ENCODE data around the gene MAP2K6. TPM values are rescaled to one million over a fixed set of nuclear protein-coding genes. Genes with fewer than 3 reads are reported as not detected.
"Not testable (repeated sequence)": the region's sequence is repeated elsewhere in the genome, so short reads cannot be mapped to it uniquely, and the experiment has no call there.

The MAP2K6 gene
- polyA plus RNA-seq, 3 donors = 7.4 to 17.5 (median 7.5) TPM

DNA sequence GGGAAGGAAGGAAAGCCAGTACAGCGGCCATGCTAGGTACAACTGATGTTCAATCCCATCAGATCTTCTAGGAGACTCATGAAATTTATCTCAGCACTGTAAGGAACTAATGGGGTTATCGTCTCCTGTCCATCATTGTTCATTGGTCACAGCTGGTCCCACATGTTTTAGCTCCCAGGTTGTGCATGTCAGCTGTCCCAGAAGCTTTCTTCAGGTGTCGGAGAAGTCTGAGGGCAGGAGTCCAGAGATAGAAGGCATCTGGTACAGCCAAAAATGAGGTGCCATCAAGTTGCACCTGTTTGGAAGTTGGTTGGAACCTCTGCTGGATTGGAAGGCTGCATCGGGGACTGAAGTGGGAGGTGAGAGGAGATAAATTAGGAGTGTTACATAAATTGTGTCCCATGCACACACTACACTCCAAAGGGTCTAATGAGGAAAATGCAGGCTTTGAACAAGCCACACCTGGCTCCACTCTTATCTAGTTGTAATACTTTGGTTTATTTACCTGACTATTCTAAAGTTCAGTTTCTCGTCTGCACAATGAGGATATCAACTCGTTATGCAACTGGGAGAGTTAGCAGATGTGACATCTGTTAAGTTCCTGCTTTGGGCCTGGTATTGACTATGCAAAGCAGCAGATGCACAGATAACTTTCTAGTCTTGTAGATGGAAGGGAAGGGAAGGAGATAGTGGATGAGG is 62.9 kb downstream of the MAP2K6 start:
- H3K27ac ChIP-seq (ENCODE audit: low read depth, low read length) = no peak overlapping the region
- WGBS, 3 donors = 50 to 86% (median 84%) methylated on average over 6 of the region's 6 CpGs

GRCh38 chr17:69477903-69478266 is 63.4 kb downstream of the MAP2K6 start:
- no peak overlapping the region for H3K27ac ChIP-seq (ENCODE audit: low read depth, low read length)
- 65 to 94% (median 93%) methylated on average over 4 of the region's 4 CpGs for WGBS, 3 donors

DNA sequence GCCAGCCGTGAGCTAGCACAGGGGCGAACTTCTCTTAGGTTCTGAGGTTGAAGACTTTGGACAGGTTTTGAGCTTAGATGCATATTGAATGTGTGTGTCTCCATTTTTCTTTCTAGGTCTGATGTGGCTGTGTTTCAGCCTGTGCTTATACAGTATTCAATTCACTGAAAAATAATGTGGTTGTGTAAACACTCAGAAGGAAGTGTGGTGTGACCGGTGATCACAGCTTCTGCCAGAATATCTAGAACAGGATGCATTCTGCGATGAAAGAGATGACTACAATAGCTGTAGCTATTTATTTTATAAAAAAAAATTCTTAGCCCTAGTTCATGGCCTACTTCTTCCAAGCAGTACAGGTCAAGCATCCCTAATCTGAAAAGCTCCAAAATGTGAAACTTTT is 64.4 kb downstream of the MAP2K6 start:
- 69 to 82% (median 75%) methylated on average over 4 of the region's 4 CpGs for WGBS, 3 donors

DNA sequence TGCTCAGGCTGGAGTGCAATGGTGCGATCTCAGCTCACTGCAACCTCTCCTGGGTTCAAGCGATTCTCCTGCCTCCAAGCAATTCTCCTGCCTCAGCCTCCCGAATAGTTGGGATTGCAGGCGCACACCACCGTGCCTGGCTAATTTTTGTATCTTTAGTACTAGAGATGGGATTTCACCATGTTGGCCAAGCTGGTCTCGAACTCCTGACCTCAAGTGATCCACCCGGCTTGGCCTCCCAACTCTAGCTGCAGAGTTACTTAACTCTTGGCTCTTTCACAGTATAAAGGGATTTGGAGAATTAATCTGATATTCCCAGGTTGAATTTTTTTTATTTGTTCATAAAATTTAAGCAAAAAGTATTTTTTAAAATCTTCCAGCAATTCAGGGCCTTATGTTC is 65.3 kb downstream of the MAP2K6 start:
- 80 to 92% (median 83%) methylated on average over 7 of the region's 7 CpGs for WGBS, 3 donors
- H3K27ac ChIP-seq (ENCODE audit: low read depth, low read length) = not testable (repeated sequence)

More for the DNA sequence above, 64.4 kb downstream of the MAP2K6 start:
- no peak overlapping the region for H3K27ac ChIP-seq (ENCODE audit: low read depth, low read length)

DNA sequence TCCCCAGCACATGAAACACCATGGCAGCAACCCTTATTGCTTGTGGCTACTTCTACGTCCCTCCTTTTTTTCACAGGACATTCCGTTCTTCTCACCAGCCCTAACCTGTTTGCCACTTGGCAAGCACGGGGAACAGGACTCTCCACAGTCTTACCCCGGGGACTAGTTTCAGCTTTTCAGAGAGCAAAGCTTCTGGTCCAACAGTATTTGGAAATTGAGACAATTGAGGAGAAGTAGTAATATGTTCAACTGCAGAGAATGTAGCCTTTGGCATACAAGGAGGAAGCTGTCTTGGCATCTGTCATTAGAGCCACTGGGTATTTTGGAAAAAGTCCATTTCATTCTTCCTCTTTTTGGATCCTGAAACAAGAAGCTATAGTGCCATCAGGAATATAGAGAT is 65.7 kb downstream of the MAP2K6 start:
- 58 to 76% (median 72%) methylated on average over 4 of the region's 4 CpGs for WGBS, 3 donors
- H3K27ac ChIP-seq (ENCODE audit: low read depth, low read length) = no peak overlapping the region

DNA sequence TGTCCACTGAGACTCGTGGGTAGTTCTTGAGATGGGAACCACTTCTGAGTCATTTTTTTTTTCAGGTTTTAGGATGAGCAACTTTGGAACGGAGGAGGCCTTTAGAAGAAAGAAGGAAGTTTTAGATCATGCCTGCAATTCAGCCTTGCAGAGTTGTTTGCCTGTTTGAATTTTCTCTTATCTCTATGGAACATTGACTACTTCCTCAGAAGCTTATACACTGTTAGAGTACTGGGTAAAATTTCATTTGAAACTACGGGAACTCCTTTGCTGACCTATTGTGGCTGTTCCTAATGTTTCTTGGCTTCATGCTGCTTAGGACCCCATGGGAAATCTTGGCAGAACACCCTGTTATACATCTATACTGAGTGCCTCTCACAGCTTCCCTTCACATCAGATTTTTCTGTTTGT is 70.8 kb downstream of the MAP2K6 start:
- whole genome bisulfite sequencing, 3 donors = 23 to 32% (median 26%) methylated on average over 3 of the region's 3 CpGs
- H3K27ac ChIP-seq (ENCODE audit: low read depth, low read length) = no peak overlapping the region

- 20 to 55% (median 45%) methylated on average over 3 of the region's 3 CpGs for WGBS, 3 donors
- H3K27ac ChIP-seq (ENCODE audit: low read depth, low read length) = no peak overlapping the region
Observed at GRCh38 chr17:69485901-69486643, 71.6 kb downstream of the MAP2K6 start.

DNA sequence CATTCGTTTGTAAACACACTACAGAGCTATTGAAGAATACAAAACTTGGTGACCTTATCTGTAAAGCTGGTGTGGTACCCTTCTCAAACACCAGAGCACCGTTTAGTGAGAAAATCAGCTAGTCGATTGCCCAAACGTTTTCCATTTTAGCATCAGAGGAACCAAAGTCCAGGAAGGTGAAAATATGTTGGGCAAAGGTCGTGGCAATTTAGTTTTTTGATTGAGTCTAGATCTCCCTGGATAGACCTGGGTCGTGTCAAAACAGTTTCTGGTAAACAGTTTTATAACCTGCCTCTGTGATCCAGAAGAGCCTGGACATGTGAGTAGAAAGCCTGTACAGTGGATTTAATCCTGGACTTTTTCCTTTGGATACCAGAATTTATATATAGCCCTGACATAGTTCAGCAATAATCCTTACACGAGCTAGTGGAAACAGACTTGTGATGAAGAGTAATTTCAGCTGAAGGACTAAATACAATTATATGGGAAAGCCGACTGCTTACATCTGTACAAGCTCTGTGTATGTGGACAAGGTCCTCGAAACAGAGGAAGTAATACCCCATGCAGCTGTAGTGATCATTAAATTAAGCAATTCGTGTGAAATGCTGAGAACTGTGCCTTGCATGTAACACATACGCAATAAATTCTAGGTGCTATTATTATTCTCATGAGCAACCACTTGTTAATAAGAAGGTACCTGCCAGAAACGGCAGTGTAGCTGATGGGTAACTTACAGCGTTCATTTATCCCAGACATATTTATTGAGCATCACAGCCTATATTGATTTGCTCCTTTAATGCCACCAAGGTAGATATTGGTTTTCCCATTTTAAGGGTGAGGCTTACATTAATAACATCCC is 72.5 kb downstream of the MAP2K6 start:
- WGBS, 3 donors = 75 to 82% (median 79%) methylated on average over 13 of the region's 13 CpGs
- no peak overlapping the region for H3K27ac ChIP-seq (ENCODE audit: low read depth, low read length)

DNA sequence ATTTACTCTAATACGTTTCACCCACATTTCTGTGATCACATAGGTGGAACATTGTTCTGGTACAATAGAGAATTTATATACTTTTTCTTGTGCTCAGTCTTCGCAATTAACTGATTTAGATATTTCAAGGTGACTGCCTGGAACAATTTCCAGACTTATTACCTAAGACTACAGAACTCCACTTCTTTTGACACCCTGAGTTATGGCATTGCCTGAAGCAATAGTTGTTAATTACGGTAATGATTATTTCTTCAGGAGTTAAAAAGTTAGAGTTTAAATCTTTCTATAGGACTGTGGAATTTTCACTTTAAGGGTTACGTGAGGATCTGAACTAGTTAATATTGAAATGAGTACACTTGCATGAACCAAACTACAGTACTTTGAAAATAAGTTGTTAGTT is 74.8 kb downstream of the MAP2K6 start:
- no peak overlapping the region for H3K27ac ChIP-seq (ENCODE audit: low read depth, low read length)
- 85 to 98% (median 95%) methylated on average over 4 of the region's 4 CpGs for WGBS, 3 donors

DNA sequence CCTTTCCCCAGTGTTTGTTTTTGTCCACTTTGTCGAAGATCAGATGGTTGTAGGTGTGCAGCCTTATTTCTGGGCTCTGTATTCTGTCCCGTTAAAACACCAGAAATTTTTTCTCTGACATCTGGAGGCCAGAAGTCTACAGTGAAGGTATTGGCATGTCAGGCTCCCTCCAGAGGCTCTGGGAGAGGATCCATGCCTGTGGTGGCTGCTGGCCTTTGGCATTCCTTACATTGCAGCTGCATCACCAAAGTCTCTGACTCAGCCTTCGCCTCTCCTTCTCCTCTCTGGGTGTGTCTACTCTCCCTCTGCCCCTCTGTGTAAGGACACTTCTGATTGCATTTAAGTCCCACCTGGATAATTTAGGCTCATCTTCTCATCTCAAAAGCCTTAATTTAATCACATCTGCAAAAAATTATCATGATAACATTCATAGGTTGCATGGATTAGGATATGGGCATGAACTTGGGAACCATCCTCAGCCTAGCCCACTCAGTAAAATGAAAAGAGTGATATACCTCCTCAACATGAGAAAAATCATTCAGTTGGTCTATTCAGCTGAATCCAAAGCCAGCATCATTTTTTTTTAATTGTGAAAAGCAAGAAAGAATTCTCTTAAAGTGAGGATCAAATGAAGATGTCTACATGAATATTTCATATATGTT is 78.0 kb downstream of the MAP2K6 start:
- H3K27ac ChIP-seq (ENCODE audit: low read depth, low read length) = no peak overlapping the region
- 69 to 81% (median 80%) methylated on average over 3 of the region's 3 CpGs for WGBS, 3 donors

- 88 to 95% (median 89%) methylated on average over 5 of the region's 5 CpGs for WGBS, 3 donors
- no peak overlapping the region for H3K27ac ChIP-seq (ENCODE audit: low read depth, low read length)
Observed at GRCh38 chr17:69495787-69496186, 81.3 kb downstream of the MAP2K6 start.

GRCh38 chr17:69497161-69497560 is 82.7 kb downstream of the MAP2K6 start:
- 95 to 100% (median 100%) methylated on average over 1 of the region's 1 CpG for WGBS, 3 donors
- H3K27ac ChIP-seq (ENCODE audit: low read depth, low read length) = no peak overlapping the region

GRCh38 chr17:69499318-69499717 is 84.8 kb downstream of the MAP2K6 start:
- no peak overlapping the region for H3K27ac ChIP-seq (ENCODE audit: low read depth, low read length)
- 38 to 83% (median 74%) methylated on average over 3 of the region's 3 CpGs for WGBS, 3 donors

DNA sequence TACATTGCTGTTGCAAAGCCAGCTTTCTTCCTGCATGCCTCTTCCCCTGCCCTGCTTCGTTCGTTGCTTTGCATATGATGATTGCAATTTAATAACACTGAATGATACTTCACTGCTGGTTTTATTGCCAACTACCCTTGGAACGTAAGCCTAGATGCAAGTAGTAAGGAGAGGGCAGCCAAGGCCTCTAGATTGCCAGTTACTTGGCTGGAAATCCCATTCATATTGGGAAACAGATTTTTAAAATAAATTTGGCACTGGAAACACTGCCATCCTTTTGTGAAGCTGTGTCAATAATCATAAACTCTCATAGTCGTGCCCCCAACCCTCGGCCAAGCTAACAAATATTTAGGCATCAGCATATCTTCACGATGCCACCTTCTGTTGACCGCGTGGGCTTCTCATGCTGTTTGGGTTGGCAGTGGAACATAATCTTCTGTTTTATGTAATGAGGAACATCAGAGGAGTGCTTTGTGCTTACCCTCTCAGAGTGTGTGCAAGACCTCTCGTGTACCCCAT is 86.5 kb downstream of the MAP2K6 start:
- no peak overlapping the region for H3K27ac ChIP-seq (ENCODE audit: low read depth, low read length)
- 14 to 61% (median 59%) methylated on average over 9 of the region's 9 CpGs for WGBS, 3 donors

DNA sequence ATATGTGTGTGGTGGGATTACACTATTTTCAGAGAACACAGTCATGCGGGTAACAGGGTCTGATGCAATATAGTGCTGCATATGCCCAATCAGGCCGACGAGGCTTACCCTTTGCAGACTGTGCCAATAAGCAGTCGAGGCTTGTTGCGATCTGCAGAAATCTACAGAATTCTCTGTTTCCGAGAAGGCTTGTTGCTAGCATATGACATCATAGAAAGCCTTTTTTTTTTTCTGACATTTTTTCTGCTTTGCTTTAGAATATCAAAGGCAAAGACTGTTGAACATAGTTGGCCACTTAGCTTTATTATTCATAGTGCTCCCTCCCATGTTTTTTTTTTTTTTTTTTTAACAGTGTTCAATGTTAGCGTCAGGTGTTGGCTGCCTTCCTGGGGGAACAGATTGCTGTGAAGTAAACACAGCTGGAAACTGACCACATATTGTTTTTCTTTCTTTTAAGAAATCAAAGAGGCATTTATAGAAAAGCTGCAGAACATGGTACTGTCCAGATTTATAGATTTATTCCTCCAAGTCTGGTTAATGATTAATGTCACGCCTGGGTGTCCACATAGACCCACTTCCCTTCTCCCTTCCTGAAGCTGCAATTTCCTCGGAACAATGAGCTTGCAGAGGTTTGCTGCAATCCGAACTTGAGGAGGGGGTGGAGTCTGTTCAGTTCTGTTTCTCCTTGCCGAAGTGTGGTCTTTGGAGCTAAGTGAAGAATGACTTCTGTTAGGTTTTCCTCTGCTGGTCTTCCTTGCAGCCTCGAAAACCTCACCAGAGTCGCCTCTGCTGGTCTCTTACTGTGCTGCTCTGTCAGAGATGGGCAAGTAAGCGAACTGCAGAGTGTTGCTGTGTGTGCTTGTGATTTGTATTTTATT is 87.3 kb downstream of the MAP2K6 start:
- H3K27ac ChIP-seq (ENCODE audit: low read depth, low read length) = no peak overlapping the region
- WGBS, 3 donors = 9 to 16% (median 14%) methylated on average over 14 of the region's 14 CpGs

DNA sequence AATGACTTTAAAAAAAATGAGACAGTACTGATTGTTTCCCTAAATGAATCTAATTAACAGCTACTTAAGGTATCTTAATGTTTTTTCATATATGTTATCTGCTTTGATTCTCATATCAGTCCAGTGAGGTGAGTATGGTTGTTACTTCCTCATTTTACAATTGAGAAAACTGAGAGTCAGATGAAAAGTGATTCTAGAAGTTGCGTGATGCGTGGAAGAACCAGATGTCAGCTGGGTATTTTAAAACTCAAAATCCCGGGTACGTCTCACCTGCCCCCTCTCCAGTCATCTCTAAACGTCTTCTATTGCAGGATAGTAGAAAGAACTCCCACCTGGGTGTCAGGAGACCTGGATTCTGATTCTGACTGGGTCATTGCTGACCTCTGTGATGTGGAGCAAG is 89.2 kb downstream of the MAP2K6 start:
- 71 to 78% (median 76%) methylated on average over 5 of the region's 5 CpGs for WGBS, 3 donors
- H3K27ac ChIP-seq (ENCODE audit: low read depth, low read length) = no peak overlapping the region

DNA sequence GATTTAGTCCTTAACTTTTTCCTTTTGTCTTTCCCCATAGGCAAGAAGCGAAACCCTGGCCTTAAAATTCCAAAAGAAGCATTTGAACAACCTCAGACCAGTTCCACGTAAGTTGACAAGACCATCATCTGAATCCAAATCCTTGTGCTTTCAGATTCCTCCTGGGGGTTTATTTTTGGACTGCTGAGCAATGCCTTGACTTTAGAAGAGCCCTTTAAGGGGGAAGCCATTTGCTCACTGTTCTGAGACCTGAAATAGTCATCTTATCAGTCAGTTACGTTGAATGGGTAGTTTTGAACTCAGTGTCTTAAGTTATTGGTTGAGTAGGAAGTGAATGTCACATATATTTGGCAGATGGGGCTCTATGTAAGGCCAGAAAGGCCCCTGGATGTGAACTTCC is 91.2 kb downstream of the MAP2K6 start:
- H3K27ac ChIP-seq (ENCODE audit: low read depth, low read length) = no peak overlapping the region
- whole genome bisulfite sequencing, 3 donors = 80 to 91% (median 89%) methylated on average over 3 of the region's 3 CpGs

All from adipose tissue (tissue), 3 donors.